Duodenal mucosa (tissue), 2 donors: ENCODE data around the gene DOK7.
"Not testable (repeated sequence)": the region's sequence is repeated elsewhere in the genome, so short reads cannot be mapped to it uniquely, and the experiment has no call there.

Experiments
- H3K27ac ChIP-seq: one replicate; pipeline ENCODE4 v1.7.0; 2013; ENCODE audit warnings: low read depth, low read length
- H3K27me3 ChIP-seq, 2 donors: one replicate each; pipeline ENCODE4 v1.7.0; 2013; ENCODE audit warnings: low read length in 2 of 2, control low read depth in 1 of 2; ENCODE audit not compliant: insufficient read depth in 2 of 2, control insufficient read depth in 1 of 2
- H3K36me3 ChIP-seq, 2 donors: one replicate each; pipeline ENCODE4 v1.7.0; 2013; ENCODE audit warnings: low read length in 2 of 2, control low read depth in 1 of 2; ENCODE audit not compliant: insufficient read depth in 2 of 2, control insufficient read depth in 1 of 2
- H3K4me1 ChIP-seq, 2 donors: one replicate each; pipeline ENCODE4 v1.7.0; 2013; ENCODE audit warnings: low read length in 2 of 2, control low read depth in 1 of 2; ENCODE audit not compliant: insufficient read depth in 2 of 2, control insufficient read depth in 1 of 2
- H3K4me3 ChIP-seq, 2 donors: one replicate each; pipeline ENCODE4 v1.7.0; 2013; ENCODE audit warnings: low read length in 2 of 2, low read depth in 1 of 2
- H3K9ac ChIP-seq, 2 donors: one replicate each; pipeline ENCODE4 v1.7.0; 2013; ENCODE audit warnings: low read length in 2 of 2, low read depth in 1 of 2
- H3K9me3 ChIP-seq, 2 donors: one replicate each; pipeline ENCODE4 v1.7.0; 2013; ENCODE audit warnings: low read length in 2 of 2, control low read depth in 1 of 2; ENCODE audit not compliant: control insufficient read depth in 1 of 2

The DOK7 gene

GRCh38 chr4:3533423-3533820, 70.3 kb downstream of the DOK7 start:
- Histone ChIP-seq H3K27ac (no peak overlapping the region), H3K9me3 (no peaks in the 10 kb centered on the region), H3K9ac (no peak overlapping the region), H3K4me1 (peaks cover 15 to 22% of the 10 kb centered on the region in 2 donors), H3K4me3 (no peak overlapping the region), H3K27me3 (peaks cover 0 to 3% of the 10 kb centered on the region in 2 donors), H3K36me3 (peaks cover 0 to 4% of the 10 kb centered on the region in 2 donors)

GRCh38 chr4:3535812-3536211, 72.7 kb downstream of the DOK7 start:
- not testable (repeated sequence) for H3K4me3 ChIP-seq, H3K9me3 ChIP-seq, H3K27ac ChIP-seq, H3K36me3 ChIP-seq, H3K27me3 ChIP-seq, H3K9ac ChIP-seq
- H3K4me1 ChIP-seq: peaks cover 7 to 14% of the 10 kb centered on the region in 2 donors

- not testable (repeated sequence) for H3K27me3 ChIP-seq, H3K9me3 ChIP-seq
Measured at GRCh38 chr4:3538906-3539305, 75.8 kb downstream of the DOK7 start.

GRCh38 chr4:3543415-3543814, 80.3 kb downstream of the DOK7 start:
- H3K27me3 ChIP-seq, H3K4me3 ChIP-seq, H3K4me1 ChIP-seq, H3K9me3 ChIP-seq, H3K27ac ChIP-seq, H3K9ac ChIP-seq, H3K36me3 ChIP-seq: not testable (repeated sequence)

More at GRCh38 chr4:3538906-3539305, 75.8 kb downstream of the DOK7 start:
- not testable (repeated sequence) for H3K4me3 ChIP-seq, H3K36me3 ChIP-seq, H3K27ac ChIP-seq, H3K4me1 ChIP-seq, H3K9ac ChIP-seq
